GM19239 (cell line): ENCODE measurements around the gene HOXA2.

Experiments
- DNase-seq: peaks from one replicate; pipeline ENCODE4 v3.0.0; 2011; ENCODE audit warnings: low spot score; ENCODE audit not compliant: insufficient read length
- FAIRE-seq: peaks from 2 replicates; lab custom pipeline; 2011; peaks lifted over from hg19 to GRCh38; lab: Jason Lieb, UNC

HOXA2 gene

DNA sequence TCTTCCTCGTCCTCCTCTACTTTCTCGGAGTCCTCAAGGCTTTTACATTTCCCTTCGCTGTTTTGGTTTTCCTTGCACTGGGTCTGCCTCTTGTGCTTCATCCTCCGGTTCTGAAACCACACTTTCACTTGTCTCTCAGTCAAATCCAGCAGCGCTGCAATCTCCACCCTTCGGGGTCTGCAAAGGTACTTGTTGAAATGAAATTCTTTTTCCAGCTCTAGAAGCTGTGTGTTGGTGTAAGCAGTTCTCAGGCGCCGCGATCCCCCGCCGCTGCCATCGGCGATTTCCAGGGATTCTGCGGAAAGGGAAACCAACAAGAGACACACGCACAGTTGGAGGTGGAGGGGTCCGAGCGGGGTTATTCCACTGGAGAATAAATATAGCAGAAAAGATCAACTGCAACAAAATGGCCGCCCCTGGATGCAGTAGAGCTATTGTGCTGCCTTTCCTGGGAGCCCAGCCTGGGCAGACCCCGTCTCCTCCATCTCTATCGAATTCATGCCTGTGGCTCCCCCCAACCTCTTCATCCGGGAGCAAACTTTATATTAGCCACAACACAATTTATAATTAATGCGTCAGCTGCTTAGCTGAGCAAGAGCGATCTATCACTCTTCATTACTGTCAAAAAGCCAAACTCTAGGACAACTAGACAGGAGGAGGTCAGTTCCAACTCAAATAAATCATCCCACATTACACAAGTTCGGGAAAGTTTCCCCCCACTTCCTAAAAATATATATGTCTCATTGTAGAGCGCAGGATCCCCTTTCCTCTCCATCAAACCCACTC, 1.1 kb downstream of the HOXA2 start:
- no peak for DNase-seq
- no peak for FAIRE-seq

DNA sequence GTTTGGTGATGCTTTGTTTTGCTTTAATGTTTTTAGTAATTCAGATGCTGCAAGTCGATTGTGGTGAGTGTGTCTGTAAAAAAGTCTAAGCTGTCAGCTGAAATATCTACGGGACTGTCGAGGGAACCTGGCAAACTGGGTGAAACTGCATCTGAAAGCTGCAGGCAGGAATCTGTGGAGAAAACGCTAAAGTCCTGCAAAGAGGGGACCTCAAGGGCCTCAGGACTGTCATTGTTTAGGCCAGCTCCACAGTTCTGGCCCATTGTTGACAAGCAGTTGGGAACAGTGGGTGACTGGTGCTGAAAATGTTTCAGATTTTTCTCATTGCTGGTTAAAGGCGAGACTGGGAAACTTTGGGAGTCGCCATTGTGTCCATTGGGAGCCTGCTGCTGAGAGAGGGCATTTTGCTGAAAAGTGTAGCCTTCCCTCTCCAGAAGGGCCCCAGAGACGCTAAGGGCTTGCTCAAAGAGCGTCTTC, 1.8 kb downstream of the HOXA2 start:
- no peak for FAIRE-seq
- no peak for DNase-seq

GRCh38 chr7:27099453-27100370, 2.8 kb downstream of the HOXA2 start:
- no peak for FAIRE-seq
- DNase-seq, result no peak

GRCh38 chr7:27098578-27099451, 3.7 kb downstream of the HOXA2 start:
- DNase-seq (no peak), FAIRE-seq (no peak)

GRCh38 chr7:27097686-27098577, 4.6 kb downstream of the HOXA2 start:
- FAIRE-seq (no peak), DNase-seq (no peak)

GRCh38 chr7:27096768-27097514, 5.5 kb downstream of the HOXA2 start:
- DNase-seq, result no peak
- FAIRE-seq, result no peak

GRCh38 chr7:27095897-27096767, 6.4 kb downstream of the HOXA2 start, which contains the start of gene HOXA1:
HOXA1 (minus strand) TSS chr7:27096000; CDS start chr7:27095912, 88 bp downstream.
- FAIRE-seq, result peak; percentile 80

DNA sequence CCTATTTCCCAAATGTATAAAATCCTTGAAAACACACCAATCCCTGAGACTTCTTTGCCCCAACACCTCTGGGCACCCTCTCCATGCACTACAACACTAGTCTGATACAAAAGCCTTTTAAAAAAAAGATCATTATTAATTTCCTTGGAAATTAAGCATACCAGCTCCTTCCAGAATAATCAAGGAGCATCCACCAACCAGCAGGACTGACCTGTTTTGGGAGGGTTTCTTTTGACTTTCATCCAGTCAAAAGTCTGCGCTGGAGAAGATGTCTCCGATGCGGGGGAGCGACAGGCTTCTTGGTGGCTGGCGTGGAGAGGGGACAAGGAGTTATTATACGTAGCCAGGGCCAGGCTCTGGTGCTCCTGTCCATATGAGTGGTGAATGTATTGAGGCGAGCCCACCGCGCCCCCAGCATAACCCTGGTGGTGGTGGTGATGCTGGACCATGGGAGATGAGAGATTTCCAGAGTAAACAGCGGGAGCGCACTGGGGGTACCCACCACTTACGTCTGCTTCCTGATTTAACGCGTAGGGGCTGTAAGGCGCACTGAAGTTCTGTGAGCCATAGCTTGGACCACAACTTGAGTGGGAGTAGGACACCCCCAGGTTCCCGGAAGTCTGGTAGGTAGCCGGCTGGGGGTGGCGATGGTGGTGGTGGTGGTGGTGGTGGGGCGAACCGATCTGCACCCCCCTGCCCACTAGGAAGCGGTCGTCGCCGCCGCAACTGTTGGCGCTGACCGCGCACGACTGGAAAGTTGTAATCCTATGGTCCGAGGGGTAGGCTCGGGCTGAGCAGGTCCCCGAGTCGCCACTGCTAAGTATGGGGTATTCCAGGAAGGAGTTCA, 7.2 kb downstream of the HOXA2 start:
- no peak for FAIRE-seq
- no peak for DNase-seq

More at GRCh38 chr7:27095897-27096767, 6.4 kb downstream of the HOXA2 start, which contains the start of gene HOXA1:
- peak; percentile 97 for DNase-seq

DNA sequence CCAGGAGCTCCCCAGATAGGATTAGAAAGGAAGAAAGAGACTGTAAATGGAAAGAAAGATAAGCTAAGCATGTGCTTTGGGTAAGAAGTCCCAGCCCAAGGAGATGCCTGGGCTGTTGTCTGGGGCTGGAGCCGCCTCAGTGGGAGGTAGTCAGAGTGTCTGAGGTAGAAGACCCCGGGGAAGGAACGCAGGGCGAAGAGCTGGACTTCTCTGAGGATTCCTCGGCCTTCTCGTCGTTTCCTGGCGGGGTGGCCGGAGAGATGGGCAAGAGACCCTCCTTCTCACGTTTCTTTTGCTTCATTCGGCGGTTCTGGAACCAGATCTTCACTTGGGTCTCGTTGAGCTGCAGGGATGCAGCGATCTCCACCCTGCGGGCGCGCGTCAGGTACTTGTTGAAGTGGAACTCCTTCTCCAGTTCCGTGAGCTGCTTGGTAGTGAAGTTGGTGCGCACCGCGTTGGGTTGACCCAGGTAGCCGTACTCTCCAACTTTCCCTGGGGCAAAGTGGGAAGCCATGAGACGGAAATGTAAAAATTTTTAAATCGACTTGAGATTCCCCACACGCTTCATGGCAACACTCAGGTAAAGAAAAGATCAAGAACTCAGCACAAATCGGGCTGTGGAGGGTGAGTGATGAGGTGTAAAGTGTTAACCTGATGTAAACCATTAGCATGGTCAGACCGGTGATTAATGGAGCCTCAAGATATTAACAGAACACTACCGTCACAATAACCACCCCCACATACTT, 8.0 kb downstream of the HOXA2 start:
- no peak for DNase-seq
- no peak for FAIRE-seq

- FAIRE-seq (no peak), DNase-seq (no peak)
Measured at GRCh38 chr7:27093184-27093895, 9.1 kb downstream of the HOXA2 start.

DNA sequence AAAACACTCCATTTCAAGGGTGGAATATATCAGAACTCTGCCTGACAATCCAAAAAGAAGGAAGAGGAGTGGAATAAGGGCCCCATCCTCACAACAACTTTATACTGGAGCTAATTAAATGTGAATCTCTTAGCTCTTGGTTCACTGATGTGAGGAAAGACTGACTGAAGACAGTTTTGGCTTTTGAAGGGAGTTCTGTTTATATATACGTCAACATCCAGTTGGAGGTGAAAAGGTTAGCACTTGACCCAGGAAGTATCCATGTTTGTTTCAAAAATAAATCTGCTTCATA, 9.7 kb downstream of the HOXA2 start:
- no peak for FAIRE-seq

GRCh38 chr7:27091941-27092818, 10.3 kb downstream of the HOXA2 start:
- FAIRE-seq, result no peak
- no peak for DNase-seq

More for the DNA sequence above, 9.7 kb downstream of the HOXA2 start:
- no peak for DNase-seq

DNA sequence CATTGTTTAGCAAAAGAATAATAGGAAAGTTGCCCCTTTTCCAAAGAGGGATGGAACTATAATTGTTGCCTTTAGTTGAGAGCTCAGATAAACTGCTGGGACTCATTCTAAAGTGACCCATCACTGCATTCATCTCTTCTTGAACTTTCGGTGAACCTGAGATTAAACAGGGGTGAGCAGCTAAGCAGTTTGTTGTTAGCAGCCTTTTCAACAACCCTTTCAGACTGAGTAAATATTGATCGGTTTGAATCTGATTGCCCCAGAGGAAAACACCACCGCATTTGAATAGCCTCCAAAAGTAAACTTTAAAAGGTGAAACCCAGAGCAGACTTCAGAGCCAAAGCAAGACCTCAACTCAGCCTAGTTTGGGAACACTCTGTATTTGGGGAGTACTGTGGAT, 11.4 kb downstream of the HOXA2 start:
- no peak for DNase-seq
- no peak for FAIRE-seq
